Tibial nerve (tissue), 4 donors: ENCODE data around the gene NANOG.

ENCODE experiments used
- EP300 ChIP-seq, 2 donors: sonication (generic); formaldehyde crosslinking; IDR thresholded peaks; one replicate each; pipeline ENCODE4 v1.6.1; 2017; ENCODE audit warnings: antibody characterized with exemption in 2 of 2, mild to moderate bottlenecking in 1 of 2
- TF ChIP-seq, protein P1 (sequence below), 5 experiments: fragments of 200-600 bp in 3 of 5; fragments of 450-650 bp in 2 of 5; sonication (generic) in 3 of 5; IDR thresholded peaks; one replicate each; pipeline ENCODE4 v1.5.1; 2016 to 2019; ENCODE audit warnings: antibody characterized with exemption in 5 of 5, mild to moderate bottlenecking in 3 of 5, moderate library complexity in 2 of 5

DNA sequence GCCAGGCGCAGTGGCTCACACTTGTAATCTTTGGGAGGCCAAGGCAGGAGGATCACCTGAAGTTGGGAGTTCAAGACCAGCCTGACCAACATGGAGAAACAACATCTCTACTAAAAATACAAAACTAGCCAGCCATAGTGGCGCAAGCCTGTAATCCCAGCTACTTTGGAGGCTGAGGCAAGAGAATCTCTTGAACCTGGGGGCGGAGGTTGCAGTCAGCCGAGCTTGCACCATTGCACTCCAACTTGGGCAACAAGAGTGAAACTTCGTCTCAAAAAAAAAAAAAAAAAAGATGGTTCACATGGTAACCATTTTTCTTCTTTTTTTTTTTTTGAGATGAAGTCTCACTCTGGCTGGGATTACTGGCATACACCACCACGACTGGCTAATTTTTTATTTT is 48.2 kb downstream of the NANOG start:
- TF ChIP-seq EP300 (IDR thresholded peaks at IDR 0.05), result no peak
- TF ChIP-seq, protein P1, sequence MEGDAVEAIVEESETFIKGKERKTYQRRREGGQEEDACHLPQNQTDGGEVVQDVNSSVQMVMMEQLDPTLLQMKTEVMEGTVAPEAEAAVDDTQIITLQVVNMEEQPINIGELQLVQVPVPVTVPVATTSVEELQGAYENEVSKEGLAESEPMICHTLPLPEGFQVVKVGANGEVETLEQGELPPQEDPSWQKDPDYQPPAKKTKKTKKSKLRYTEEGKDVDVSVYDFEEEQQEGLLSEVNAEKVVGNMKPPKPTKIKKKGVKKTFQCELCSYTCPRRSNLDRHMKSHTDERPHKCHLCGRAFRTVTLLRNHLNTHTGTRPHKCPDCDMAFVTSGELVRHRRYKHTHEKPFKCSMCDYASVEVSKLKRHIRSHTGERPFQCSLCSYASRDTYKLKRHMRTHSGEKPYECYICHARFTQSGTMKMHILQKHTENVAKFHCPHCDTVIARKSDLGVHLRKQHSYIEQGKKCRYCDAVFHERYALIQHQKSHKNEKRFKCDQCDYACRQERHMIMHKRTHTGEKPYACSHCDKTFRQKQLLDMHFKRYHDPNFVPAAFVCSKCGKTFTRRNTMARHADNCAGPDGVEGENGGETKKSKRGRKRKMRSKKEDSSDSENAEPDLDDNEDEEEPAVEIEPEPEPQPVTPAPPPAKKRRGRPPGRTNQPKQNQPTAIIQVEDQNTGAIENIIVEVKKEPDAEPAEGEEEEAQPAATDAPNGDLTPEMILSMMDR (IDR thresholded peaks at IDR 0.05), result no peak
